GM23338 (cell line): ENCODE results near the gene CCNY. TPM values are rescaled to one million over a fixed set of nuclear protein-coding genes. Genes with fewer than 3 reads are reported as not detected.

Experiments used
- ATAC-seq: fragments of 200-7000 bp; cut with Tn5 transposase; 3 replicates; pipeline ENCODE4 v1.9.1; 2020
- DNase-seq: peaks from one replicate; pipeline ENCODE4 v3.0.0-alpha.2; 2015; ENCODE audit warnings: low spot score
- H2AFZ ChIP-seq: fragments of 200-600 bp; sonication (generic); 2 replicates; pipeline ENCODE4 v1.8.0; 2016; ENCODE audit warnings: antibody characterized with exemption, mild to moderate bottlenecking, moderate library complexity
- H3F3A ChIP-seq: fragments of 200-600 bp; sonication (generic); replicated peaks from 2 replicates; pipeline ENCODE4 v1.8.0; 2017; ENCODE audit warnings: antibody characterized with exemption, mixed run types, low read depth
- H3K27ac ChIP-seq: fragments of 200-600 bp; sonication (generic); 2 replicates; pipeline ENCODE4 v1.6.1; 2016; ENCODE audit warnings: low read depth
- H3K27me3 ChIP-seq: fragments of 200-600 bp; sonication (generic); 2 replicates; pipeline ENCODE4 v1.8.0; 2016; ENCODE audit warnings: mild to moderate bottlenecking, mixed run types, moderate library complexity; ENCODE audit not compliant: insufficient read depth
- H3K36me3 ChIP-seq: fragments of 200-600 bp; sonication (generic); 2 replicates; pipeline ENCODE4 v1.8.0; 2016; ENCODE audit warnings: mild to moderate bottlenecking; ENCODE audit not compliant: insufficient read depth
- H3K4me1 ChIP-seq: fragments of 200-600 bp; sonication (generic); 2 replicates; pipeline ENCODE4 v1.8.0; 2016; ENCODE audit warnings: mild to moderate bottlenecking, moderate library complexity; ENCODE audit not compliant: insufficient read depth
- H3K4me2 ChIP-seq: fragments of 200-600 bp; sonication (generic); 2 replicates; pipeline ENCODE4 v1.7.1; 2017; ENCODE audit warnings: mixed run types
- H3K4me3 ChIP-seq: fragments of 200-600 bp; sonication (generic); 2 replicates; pipeline ENCODE4 v1.6.1; 2016; ENCODE audit warnings: mixed run types
- H3K79me2 ChIP-seq: fragments of 200-600 bp; sonication (generic); replicated peaks from 2 replicates; pipeline ENCODE4 v1.8.0; 2017; ENCODE audit warnings: mild to moderate bottlenecking; ENCODE audit not compliant: insufficient read depth
- H3K9me2 ChIP-seq: fragments of 200-600 bp; sonication (generic); 2 replicates; pipeline ENCODE4 v1.8.0; 2017; ENCODE audit not compliant: insufficient read depth
- H4K20me1 ChIP-seq: fragments of 200-600 bp; sonication (generic); replicated peaks from 2 replicates; pipeline ENCODE4 v1.8.0; 2017; ENCODE audit warnings: mild to moderate bottlenecking; ENCODE audit not compliant: insufficient read depth
- H3K27ac Mint-ChIP-seq: 2 replicates; pipeline ENCODE4 v1.8.0; 2020; ENCODE audit warnings: inconsistent platforms, mild to moderate bottlenecking, moderate library complexity, mixed read lengths
- H3K27me3 Mint-ChIP-seq: 3 replicates; pipeline ENCODE4 v1.8.0; 2022; ENCODE audit warnings: low read depth, mild to moderate bottlenecking, moderate library complexity, mixed read lengths, inconsistent platforms; ENCODE audit not compliant: insufficient read depth, poor library complexity
- H3K36me3 Mint-ChIP-seq: 3 replicates; pipeline ENCODE4 v1.8.0; 2021; ENCODE audit warnings: low read depth, mild to moderate bottlenecking, inconsistent platforms, moderate library complexity, mixed read lengths
- H3K4me1 Mint-ChIP-seq: 3 replicates; pipeline ENCODE4 v1.8.0; 2020; ENCODE audit warnings: mild to moderate bottlenecking, inconsistent platforms, mixed read lengths
- H3K4me3 Mint-ChIP-seq: 3 replicates; pipeline ENCODE4 v1.8.0; 2021; ENCODE audit warnings: moderate library complexity, mild to moderate bottlenecking, inconsistent platforms, mixed read lengths
- H3K9me3 Mint-ChIP-seq: 3 replicates; pipeline ENCODE4 v1.8.0; 2020; ENCODE audit warnings: moderate library complexity, mild to moderate bottlenecking, inconsistent platforms, mixed read lengths
- CTCF ChIP-seq, 2 experiments: fragments of 200-600 bp in 1 of 2; sonication (generic) in 1 of 2; conservative IDR thresholded peaks; 2 replicates each; pipeline versions ENCODE4 v1.5.1 to v1.6.1; 2016 to 2017; ENCODE audit warnings: antibody characterized with exemption in 2 of 2, low read depth in 2 of 2, mild to moderate bottlenecking in 2 of 2, moderate library complexity in 1 of 2
- ETS1 ChIP-seq: IDR thresholded peaks from 2 replicates; pipeline ENCODE4 v1.6.1; 2016; ENCODE audit warnings: antibody characterized with exemption
- EZH2 ChIP-seq: fragments of 200-600 bp; sonication (generic); IDR thresholded peaks from one replicate; pipeline ENCODE4 v1.8.0; 2017; ENCODE audit warnings: antibody characterized with exemption, mild to moderate bottlenecking, low read depth; ENCODE audit not compliant: unreplicated experiment
- EZH2phosphoT487 ChIP-seq: fragments of 200-600 bp; sonication (generic); IDR thresholded peaks from one replicate; pipeline ENCODE4 v1.8.1; 2018; ENCODE audit warnings: antibody characterized with exemption; ENCODE audit not compliant: unreplicated experiment
- NANOG ChIP-seq: IDR thresholded peaks from 2 replicates; pipeline ENCODE4 v1.6.1; 2016; ENCODE audit warnings: antibody characterized with exemption, borderline replicate concordance
- POLR2AphosphoS5 ChIP-seq: IDR thresholded peaks from 2 replicates; pipeline ENCODE4 v1.6.1; 2016; ENCODE audit warnings: antibody characterized with exemption, low read depth
- ZNF462 ChIP-seq: fragments of 250-450 bp; sonication (Bioruptor Pico); IDR thresholded peaks from 2 replicates; pipeline ENCODE4 v1.5.0; 2020; ENCODE audit warnings: mild to moderate bottlenecking, moderate library complexity
- polyA plus RNA-seq: library from polyadenylated mRNA; unstranded; fragments of >200 nt; fragmentation: Nextera tagmentation; extraction: Ambion mirVana; gene quantifications from 2 replicates; pipeline ENCODE4 v1.2.1, GENCODE V29; 2016
- total RNA-seq: library from RNA; depleted of rRNA; stranded (reverse); fragments of >200 nt; shearing (Covaris generic); gene quantifications from 2 replicates; pipeline ENCODE4 v1.2.3, GENCODE V29; 2014

CCNY gene
- total and polyA plus RNA-seq, 2 experiments from 2014 or later: 14.2 to 29.0 TPM

- DNase-seq (no peak), ATAC-seq (no peak)
- Histone ChIP-seq H3K4me2 (no peak overlapping the region), H3K79me2 (peaks cover 85% of the 10 kb centered on the region), H2AFZ (no peak overlapping the region), H3K36me3 (no peaks in the 10 kb centered on the region), H3K27ac (no peak overlapping the region), H4K20me1 (peaks cover 6% of the 10 kb centered on the region), H3K4me3 (no peak overlapping the region), H3K4me1 (peaks cover 49% of the 10 kb centered on the region), H3K27me3 (no peaks in the 10 kb centered on the region), H3K9me2 (no peaks in the 10 kb centered on the region), H3F3A (no peaks in the 10 kb centered on the region)
- no peak overlapping the region for H3K27ac Mint-ChIP-seq
- H3K9me3 Mint-ChIP-seq: no peaks in the 10 kb centered on the region
- H3K36me3 Mint-ChIP-seq: no peaks in the 10 kb centered on the region
- H3K4me3 Mint-ChIP-seq: no peak overlapping the region
- TF ChIP-seq ZNF462 (CRISPR knock-in tag) (no peak), NANOG (no peak), EZH2 (no peak), ETS1 (no peak), POLR2AphosphoS5 (no peak), CTCF (conservative IDR thresholded peaks at IDR 0.05; ENCODE audit: low read depth in 2 of 2) (no peak), EZH2phosphoT487 (no peak)
- H3K4me1 Mint-ChIP-seq: peaks cover 43% of the 10 kb centered on the region
- H3K27me3 Mint-ChIP-seq: peaks cover 4% of the 10 kb centered on the region
Measured at GRCh38 chr10:35428521-35428920, 92.2 kb downstream of the CCNY start.
